ENCODE measurements around the gene GALNT2.

- TF ChIP-seq POLR2A (IDR thresholded peaks at IDR 0.05; ENCODE audit: low read depth, low read length) (no peak), RAD21 (IDR thresholded peaks at IDR 0.05; ENCODE audit: low read length) (no peak), MXI1 (IDR thresholded peaks at IDR 0.05; ENCODE audit: borderline replicate concordance, low read depth, low read length) (no peak), SMC3 (IDR thresholded peaks at IDR 0.05; ENCODE audit: low read depth, low read length) (no peak), RFX5 (IDR thresholded peaks at IDR 0.05; ENCODE audit: low read depth, low read length) (no peak), BHLHE40 (IDR thresholded peaks at IDR 0.05; ENCODE audit: low read depth, low read length) (no peak), RCOR1 (IDR thresholded peaks at IDR 0.05; ENCODE audit: insufficient replicate concordance, low read length) (no peak), FOS (IDR thresholded peaks at IDR 0.05; ENCODE audit: low read depth, low read length) (no peak)
- TF ChIP-seq, protein P1, sequence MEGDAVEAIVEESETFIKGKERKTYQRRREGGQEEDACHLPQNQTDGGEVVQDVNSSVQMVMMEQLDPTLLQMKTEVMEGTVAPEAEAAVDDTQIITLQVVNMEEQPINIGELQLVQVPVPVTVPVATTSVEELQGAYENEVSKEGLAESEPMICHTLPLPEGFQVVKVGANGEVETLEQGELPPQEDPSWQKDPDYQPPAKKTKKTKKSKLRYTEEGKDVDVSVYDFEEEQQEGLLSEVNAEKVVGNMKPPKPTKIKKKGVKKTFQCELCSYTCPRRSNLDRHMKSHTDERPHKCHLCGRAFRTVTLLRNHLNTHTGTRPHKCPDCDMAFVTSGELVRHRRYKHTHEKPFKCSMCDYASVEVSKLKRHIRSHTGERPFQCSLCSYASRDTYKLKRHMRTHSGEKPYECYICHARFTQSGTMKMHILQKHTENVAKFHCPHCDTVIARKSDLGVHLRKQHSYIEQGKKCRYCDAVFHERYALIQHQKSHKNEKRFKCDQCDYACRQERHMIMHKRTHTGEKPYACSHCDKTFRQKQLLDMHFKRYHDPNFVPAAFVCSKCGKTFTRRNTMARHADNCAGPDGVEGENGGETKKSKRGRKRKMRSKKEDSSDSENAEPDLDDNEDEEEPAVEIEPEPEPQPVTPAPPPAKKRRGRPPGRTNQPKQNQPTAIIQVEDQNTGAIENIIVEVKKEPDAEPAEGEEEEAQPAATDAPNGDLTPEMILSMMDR (conservative IDR thresholded peaks at IDR 0.05; ENCODE audit: low read depth, low read length), result no peak
Observed at GRCh38 chr1:230307213-230307612, 240.2 kb downstream of the GALNT2 start.

Data from IMR-90 (cell line).